ENCODE results near the gene NBEA. TPM values are rescaled to one million over a fixed set of nuclear protein-coding genes. Genes with fewer than 3 reads are reported as not detected.

The NBEA gene
- total RNA-seq, 1 experiment from 2014 or later, result 3.3 TPM

- no peak for TF ChIP-seq TCF7L2 (IDR thresholded peaks at IDR 0.05; ENCODE audit: low read depth, low read length)
- no peak for TF ChIP-seq CTCF (IDR thresholded peaks at IDR 0.05)
- no peak for TF ChIP-seq POLR2AphosphoS5 (IDR thresholded peaks at IDR 0.05; ENCODE audit: low read depth, low read length)
- H3K9me3 ChIP-seq (ENCODE audit: control insufficient read depth, insufficient read depth, low read depth, low read length), result no peaks in the 10 kb centered on the region
- ChIA-PET CTCF (no interaction called here), POLR2A (no interaction called here)
- in situ Hi-C loops (cut with HindIII; ENCODE audit: low pct_unique_long_range_greater_than_20kb, low sequenced_read_pairs), result no loop called here
- ATAC-seq (no peak), DNase-seq (ENCODE audit: low read depth, low spot score) (no peak)
- no peaks in the 10 kb centered on the region for H3K4me1 ChIP-seq (ENCODE audit: control insufficient read depth, insufficient read depth, low read length)
- H3K27me3 ChIP-seq (ENCODE audit: control insufficient read depth, insufficient read depth, low read length), result no peaks in the 10 kb centered on the region
- BruUV-seq (replicated peaks), result no TSS peak
- no peak overlapping the region for H3K27ac ChIP-seq (ENCODE audit: low read length)
- intact Hi-C loops (cut with micrococcal nuclease; ENCODE audit: unreplicated experiment), result no loop called here
- peak overlapping the region in 1 of 2 experiments; percentile 39; a peak in 1 of 4 replicates for H3K4me3 ChIP-seq (ENCODE audit: low read depth in 2 of 2, low read length in 2 of 2)
- no peaks in the 10 kb centered on the region for H3K36me3 ChIP-seq (ENCODE audit: control insufficient read depth, insufficient read depth, low read length)
Observed at GRCh38 chr13:35473206-35473775, 531.2 kb downstream of the NBEA start.

GRCh38 chr13:35473802-35474201, 531.7 kb downstream of the NBEA start:
- TF ChIP-seq REST (IDR thresholded peaks at IDR 0.05; ENCODE audit: insufficient read depth in 1 of 2, low read depth in 2 of 2, low read length in 1 of 2), result no peak
- no peak for TF ChIP-seq POLR2AphosphoS5 (IDR thresholded peaks at IDR 0.05; ENCODE audit: low read depth, low read length)
- TF ChIP-seq SIN3A (IDR thresholded peaks at IDR 0.05; ENCODE audit: borderline replicate concordance, insufficient read depth, low read depth, low read length), result no peak
- no peak for TF ChIP-seq CTCF (IDR thresholded peaks at IDR 0.05)
- no peak for TF ChIP-seq TCF7L2 (IDR thresholded peaks at IDR 0.05; ENCODE audit: low read depth, low read length)
- H3K27me3 ChIP-seq (ENCODE audit: control insufficient read depth, insufficient read depth, low read length), result no peaks in the 10 kb centered on the region
- peak overlapping the region in 1 of 2 experiments; percentile 39; a peak in 1 of 4 replicates for H3K4me3 ChIP-seq (ENCODE audit: low read depth in 2 of 2, low read length in 2 of 2)
- intact Hi-C loops (cut with micrococcal nuclease; ENCODE audit: unreplicated experiment) (no loop called here), in situ Hi-C loops (cut with HindIII; ENCODE audit: low pct_unique_long_range_greater_than_20kb, low sequenced_read_pairs) (no loop called here)
- BruUV-seq (replicated peaks), result no TSS peak
- H3K4me1 ChIP-seq (ENCODE audit: control insufficient read depth, insufficient read depth, low read length), result no peaks in the 10 kb centered on the region
- ChIA-PET POLR2A (no interaction called here), CTCF (no interaction called here)
- H3K9me3 ChIP-seq (ENCODE audit: control insufficient read depth, insufficient read depth, low read depth, low read length), result no peaks in the 10 kb centered on the region
- DNase-seq (ENCODE audit: low read depth, low spot score) (no peak), ATAC-seq (no peak)
- H3K36me3 ChIP-seq (ENCODE audit: control insufficient read depth, insufficient read depth, low read length), result no peaks in the 10 kb centered on the region
- no peak overlapping the region for H3K27ac ChIP-seq (ENCODE audit: low read length)
